Endothelial cell (in vitro differentiated cells): ENCODE results near the gene HYAL2. TPM values are rescaled to one million over a fixed set of nuclear protein-coding genes. Genes with fewer than 3 reads are reported as not detected.
A peak's percentile ranks its signal among the peaks of the same experiment; 100 is the strongest.
"Not testable (repeated sequence)": the region's sequence is repeated elsewhere in the genome, so short reads cannot be mapped to it uniquely, and the experiment has no call there.

Source experiments
- DNase-seq: peaks from one replicate; pipeline ENCODE4 v3.0.0; 2021; ENCODE audit warnings: low spot score
- H3K27ac Mint-ChIP-seq: one replicate; pipeline ENCODE4 v1.8.0; 2021; ENCODE audit warnings: mixed read lengths, inconsistent platforms; ENCODE audit not compliant: unreplicated experiment
- H3K27me3 Mint-ChIP-seq: one replicate; pipeline ENCODE4 v1.8.0; 2021; ENCODE audit warnings: mild to moderate bottlenecking, moderate library complexity, mixed read lengths, inconsistent platforms; ENCODE audit not compliant: unreplicated experiment
- H3K36me3 Mint-ChIP-seq: one replicate; pipeline ENCODE4 v1.8.0; 2021; ENCODE audit warnings: mild to moderate bottlenecking, low read depth, mixed read lengths, inconsistent platforms; ENCODE audit not compliant: unreplicated experiment
- H3K4me1 Mint-ChIP-seq: one replicate; pipeline ENCODE4 v1.8.0; 2021; ENCODE audit warnings: mild to moderate bottlenecking, mixed read lengths, inconsistent platforms; ENCODE audit not compliant: unreplicated experiment
- H3K4me3 Mint-ChIP-seq: one replicate; pipeline ENCODE4 v1.8.0; 2021; ENCODE audit warnings: mild to moderate bottlenecking, mixed read lengths, inconsistent platforms; ENCODE audit not compliant: unreplicated experiment
- H3K9me3 Mint-ChIP-seq: one replicate; pipeline ENCODE4 v1.8.0; 2021; ENCODE audit warnings: mixed read lengths, inconsistent platforms; ENCODE audit not compliant: unreplicated experiment
- CTCF ChIP-seq: fragments of 200-600 bp; sonication (generic); IDR thresholded peaks from one replicate; pipeline ENCODE4 v1.5.0; 2021; ENCODE audit warnings: antibody characterized with exemption; ENCODE audit not compliant: unreplicated experiment
- total RNA-seq: library from RNA; stranded (reverse); fragmentation: NEBNext Ultra II Directional; extraction: Animal tissue kit (Norgen Biotek cat#: 25700); gene quantifications from one replicate; pipeline ENCODE4 v1.2.1, GENCODE V29; 2021; ENCODE audit not compliant: unreplicated experiment

Gene HYAL2
- total RNA-seq, 1 donor from 2014 or later = 214 TPM

DNA sequence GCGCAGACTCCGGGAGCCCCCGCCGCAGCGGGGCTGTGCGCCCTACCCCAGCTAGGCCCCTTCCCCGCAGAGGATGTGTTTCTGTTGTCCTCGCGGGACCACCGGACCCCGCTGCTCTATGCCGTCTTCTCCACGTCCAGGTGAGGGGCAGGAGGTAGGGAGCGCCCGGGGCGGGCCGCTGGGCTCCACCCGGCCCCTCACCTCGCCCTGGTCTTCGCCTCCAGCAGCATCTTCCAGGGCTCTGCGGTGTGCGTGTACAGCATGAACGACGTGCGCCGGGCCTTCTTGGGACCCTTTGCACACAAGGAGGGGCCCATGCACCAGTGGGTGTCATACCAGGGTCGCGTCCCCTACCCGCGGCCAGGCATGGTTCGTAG lies 48.9 kb downstream of the HYAL2 start:
- no peak for DNase-seq
- no peak overlapping the region for H3K4me3 Mint-ChIP-seq
- H3K4me1 Mint-ChIP-seq = peaks cover 16% of the 10 kb centered on the region
- no peak overlapping the region for H3K27ac Mint-ChIP-seq
- no peaks in the 10 kb centered on the region for H3K9me3 Mint-ChIP-seq
- no peak for TF ChIP-seq CTCF
- peaks cover under 1% of the 10 kb centered on the region for H3K36me3 Mint-ChIP-seq
- H3K27me3 Mint-ChIP-seq = peaks cover 25% of the 10 kb centered on the region

- Mint-ChIP-seq H3K9me3 (no peaks in the 10 kb centered on the region), H3K36me3 (peaks cover 6% of the 10 kb centered on the region), H3K27ac (no peak overlapping the region), H3K4me3 (no peak overlapping the region), H3K4me1 (peaks cover 16% of the 10 kb centered on the region), H3K27me3 (peaks cover 31% of the 10 kb centered on the region)
- peak; percentile 95 for TF ChIP-seq CTCF
- peak; percentile 94 for DNase-seq
Measured at GRCh38 chr3:50272911-50273688, 49.4 kb downstream of the HYAL2 start.

GRCh38 chr3:50272538-50272910 lies 50.0 kb downstream of the HYAL2 start:
- H3K9me3 Mint-ChIP-seq, H3K27ac Mint-ChIP-seq, H3K4me3 Mint-ChIP-seq, DNase-seq, H3K36me3 Mint-ChIP-seq: not testable (repeated sequence)
- peaks cover 16% of the 10 kb centered on the region for H3K4me1 Mint-ChIP-seq
- H3K27me3 Mint-ChIP-seq = peaks cover 35% of the 10 kb centered on the region

DNA sequence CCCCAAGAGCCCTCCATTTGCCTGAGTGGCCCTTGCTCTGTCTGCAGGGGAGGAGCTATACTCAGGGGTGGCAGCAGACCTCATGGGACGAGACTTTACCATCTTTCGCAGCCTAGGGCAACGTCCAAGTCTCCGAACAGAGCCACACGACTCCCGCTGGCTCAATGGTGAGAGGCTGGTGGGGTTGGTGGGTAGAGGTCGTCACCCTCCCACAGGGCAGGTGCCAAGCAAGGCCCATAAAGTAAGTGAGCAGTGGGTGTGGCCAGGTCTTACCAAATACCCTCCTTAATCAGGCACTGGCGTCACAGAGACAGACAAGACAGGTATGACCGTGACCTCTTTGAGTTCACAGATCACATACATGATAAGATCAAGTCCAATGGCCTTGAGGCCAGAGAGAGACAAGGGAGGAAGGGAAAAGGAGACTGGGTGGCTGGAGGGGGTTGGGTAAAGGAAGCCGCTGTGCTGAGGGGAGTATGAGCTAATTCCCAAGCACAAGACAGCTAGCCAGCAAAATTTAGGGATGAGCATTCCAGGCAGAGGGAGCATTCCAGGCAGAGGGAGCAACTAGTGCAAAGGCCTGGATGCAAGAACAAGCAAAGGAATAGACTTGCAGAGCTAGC lies 51.1 kb downstream of the HYAL2 start:
- Mint-ChIP-seq H3K4me1 (peaks cover 16% of the 10 kb centered on the region), H3K9me3 (no peaks in the 10 kb centered on the region), H3K27ac (no peak overlapping the region), H3K4me3 (no peak overlapping the region), H3K36me3 (peaks cover 6% of the 10 kb centered on the region), H3K27me3 (peaks cover 35% of the 10 kb centered on the region)
- no peak for DNase-seq
- no peak for TF ChIP-seq CTCF

- no peak overlapping the region for H3K27ac Mint-ChIP-seq
- H3K4me3 Mint-ChIP-seq = no peak overlapping the region
- no peak for DNase-seq
- peaks cover 35% of the 10 kb centered on the region for H3K27me3 Mint-ChIP-seq
- H3K4me1 Mint-ChIP-seq = peaks cover 16% of the 10 kb centered on the region
- H3K9me3 Mint-ChIP-seq = no peaks in the 10 kb centered on the region
- TF ChIP-seq CTCF = no peak
- peaks cover 9% of the 10 kb centered on the region for H3K36me3 Mint-ChIP-seq
Measured at GRCh38 chr3:50270422-50271224, 51.9 kb downstream of the HYAL2 start.
